ENCODE measurements around the gene OTC.

- no peak for TF ChIP-seq EZH2 (IDR thresholded peaks at IDR 0.05; ENCODE audit: borderline replicate concordance, low read length)
- TF ChIP-seq, protein P1, sequence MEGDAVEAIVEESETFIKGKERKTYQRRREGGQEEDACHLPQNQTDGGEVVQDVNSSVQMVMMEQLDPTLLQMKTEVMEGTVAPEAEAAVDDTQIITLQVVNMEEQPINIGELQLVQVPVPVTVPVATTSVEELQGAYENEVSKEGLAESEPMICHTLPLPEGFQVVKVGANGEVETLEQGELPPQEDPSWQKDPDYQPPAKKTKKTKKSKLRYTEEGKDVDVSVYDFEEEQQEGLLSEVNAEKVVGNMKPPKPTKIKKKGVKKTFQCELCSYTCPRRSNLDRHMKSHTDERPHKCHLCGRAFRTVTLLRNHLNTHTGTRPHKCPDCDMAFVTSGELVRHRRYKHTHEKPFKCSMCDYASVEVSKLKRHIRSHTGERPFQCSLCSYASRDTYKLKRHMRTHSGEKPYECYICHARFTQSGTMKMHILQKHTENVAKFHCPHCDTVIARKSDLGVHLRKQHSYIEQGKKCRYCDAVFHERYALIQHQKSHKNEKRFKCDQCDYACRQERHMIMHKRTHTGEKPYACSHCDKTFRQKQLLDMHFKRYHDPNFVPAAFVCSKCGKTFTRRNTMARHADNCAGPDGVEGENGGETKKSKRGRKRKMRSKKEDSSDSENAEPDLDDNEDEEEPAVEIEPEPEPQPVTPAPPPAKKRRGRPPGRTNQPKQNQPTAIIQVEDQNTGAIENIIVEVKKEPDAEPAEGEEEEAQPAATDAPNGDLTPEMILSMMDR (IDR thresholded peaks at IDR 0.05; ENCODE audit: low read length), result no peak
Measured at GRCh38 chrX:38341442-38341841, 11.0 kb upstream of the OTC start.
